LNCaP clone FGC (cell line): Measurements from ENCODE around the gene OAF.
A peak's percentile ranks its signal among the peaks of the same experiment; 100 is the strongest.

Source experiments
- DNase-seq: peaks from one replicate; pipeline ENCODE4 v3.0.0-alpha.2; 2011; ENCODE audit warnings: low read depth
- H3K4me3 ChIP-seq: 2 replicates; pipeline ENCODE4 v1.5.1; 2011; ENCODE audit warnings: mild to moderate bottlenecking, low read depth, low read length, control low read depth
- TF ChIP-seq, protein P1 (sequence below): IDR thresholded peaks from 2 replicates; pipeline ENCODE4 v1.5.1; 2012; ENCODE audit warnings: mild to moderate bottlenecking; ENCODE audit not compliant: control insufficient read depth, insufficient read depth; ENCODE audit errors: extremely low read depth

The OAF gene

DNA sequence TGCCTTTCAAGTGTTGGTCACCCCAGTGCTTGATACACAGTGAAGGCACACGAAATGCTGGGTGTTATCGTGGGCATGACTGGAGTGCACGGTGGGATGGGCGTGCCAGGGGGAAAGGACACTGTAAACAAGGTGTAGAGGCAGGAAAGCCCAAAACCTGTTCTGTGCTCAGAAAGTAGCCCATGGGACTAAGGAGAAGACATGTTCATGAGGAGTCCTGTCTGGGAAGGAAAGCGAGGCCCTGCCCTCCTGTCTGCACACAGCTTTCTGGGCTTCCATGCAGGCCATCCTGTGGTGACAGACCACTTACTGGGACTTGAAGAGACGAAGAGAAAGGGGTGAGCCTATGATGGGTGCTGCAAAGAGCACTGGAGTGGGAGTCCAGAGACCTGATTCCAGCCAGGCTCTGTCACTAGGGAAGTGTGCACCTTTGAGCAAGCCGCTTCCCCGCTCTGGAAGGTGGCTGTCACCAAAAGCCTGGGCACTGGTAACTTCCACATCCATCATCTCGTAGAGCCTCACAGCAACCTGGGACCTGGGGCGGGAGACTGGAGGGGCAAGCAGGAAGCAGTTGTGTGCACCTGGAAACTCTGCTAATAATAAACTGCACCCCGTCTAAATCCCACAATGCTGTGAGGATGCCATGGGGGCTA lies 28.3 kb downstream of the OAF start:
- H3K4me3 ChIP-seq: no peak overlapping the region
- no peak for DNase-seq
- TF ChIP-seq, protein P1, sequence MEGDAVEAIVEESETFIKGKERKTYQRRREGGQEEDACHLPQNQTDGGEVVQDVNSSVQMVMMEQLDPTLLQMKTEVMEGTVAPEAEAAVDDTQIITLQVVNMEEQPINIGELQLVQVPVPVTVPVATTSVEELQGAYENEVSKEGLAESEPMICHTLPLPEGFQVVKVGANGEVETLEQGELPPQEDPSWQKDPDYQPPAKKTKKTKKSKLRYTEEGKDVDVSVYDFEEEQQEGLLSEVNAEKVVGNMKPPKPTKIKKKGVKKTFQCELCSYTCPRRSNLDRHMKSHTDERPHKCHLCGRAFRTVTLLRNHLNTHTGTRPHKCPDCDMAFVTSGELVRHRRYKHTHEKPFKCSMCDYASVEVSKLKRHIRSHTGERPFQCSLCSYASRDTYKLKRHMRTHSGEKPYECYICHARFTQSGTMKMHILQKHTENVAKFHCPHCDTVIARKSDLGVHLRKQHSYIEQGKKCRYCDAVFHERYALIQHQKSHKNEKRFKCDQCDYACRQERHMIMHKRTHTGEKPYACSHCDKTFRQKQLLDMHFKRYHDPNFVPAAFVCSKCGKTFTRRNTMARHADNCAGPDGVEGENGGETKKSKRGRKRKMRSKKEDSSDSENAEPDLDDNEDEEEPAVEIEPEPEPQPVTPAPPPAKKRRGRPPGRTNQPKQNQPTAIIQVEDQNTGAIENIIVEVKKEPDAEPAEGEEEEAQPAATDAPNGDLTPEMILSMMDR: no peak

DNA sequence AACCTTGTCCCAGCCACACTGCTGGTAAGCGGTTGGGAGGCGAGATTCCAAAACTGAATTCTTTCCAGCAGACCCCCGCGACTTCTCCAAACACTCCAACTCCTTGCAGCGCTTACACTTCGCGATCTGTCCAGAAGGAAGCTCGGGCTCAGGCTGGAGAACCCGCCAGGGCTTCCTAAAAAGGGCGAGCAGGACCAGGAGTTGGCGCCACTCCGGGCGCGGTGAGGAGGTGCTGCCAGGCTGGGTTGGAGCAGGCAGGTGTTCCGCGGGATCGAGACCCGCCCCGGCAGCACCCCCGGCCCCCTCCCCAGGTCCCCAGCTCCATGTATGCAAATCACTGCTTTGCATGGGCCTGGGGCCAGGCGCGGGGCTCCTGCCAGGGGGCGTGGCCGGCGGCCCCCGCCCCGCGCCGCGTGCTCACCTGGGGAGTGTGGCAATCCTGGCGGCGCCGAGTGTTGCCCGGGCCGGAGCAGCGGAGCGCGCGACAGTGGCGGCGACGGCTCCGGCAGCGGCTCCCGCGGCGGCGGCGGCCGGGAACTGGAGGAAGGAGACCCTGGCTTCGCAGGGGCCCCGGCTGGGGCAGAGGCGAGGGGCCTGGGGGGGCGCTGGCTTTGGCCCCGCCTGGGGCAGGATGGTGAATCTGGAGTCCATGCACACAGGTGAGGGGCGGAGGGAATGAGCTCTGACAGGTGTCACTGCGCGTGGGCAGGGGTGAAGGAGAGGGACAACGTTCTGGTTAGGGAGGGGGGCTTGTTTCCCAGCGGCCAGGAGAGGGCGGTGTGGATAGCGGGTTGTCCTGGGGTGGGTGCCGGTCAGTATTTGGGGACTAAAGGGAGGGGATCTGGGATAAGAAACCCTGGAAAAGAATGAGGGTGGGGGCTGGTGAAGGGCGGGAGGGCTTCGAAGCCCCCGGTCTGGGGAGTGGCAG lies 29.1 kb downstream of the OAF start, which contains the start of gene POU2F3:
Gene POU2F3, plus strand, starts transcription at position 428 of the 928 bp plus-strand sequence. Its CDS starts 204 bp downstream, at position 632.
- DNase-seq: no peak
- H3K4me3 ChIP-seq: no peak within 1 kb of the TSS
- TF ChIP-seq, protein P1: 0 out of 2 replicates have a peak, but pooled peaks have one; percentile 6

DNA sequence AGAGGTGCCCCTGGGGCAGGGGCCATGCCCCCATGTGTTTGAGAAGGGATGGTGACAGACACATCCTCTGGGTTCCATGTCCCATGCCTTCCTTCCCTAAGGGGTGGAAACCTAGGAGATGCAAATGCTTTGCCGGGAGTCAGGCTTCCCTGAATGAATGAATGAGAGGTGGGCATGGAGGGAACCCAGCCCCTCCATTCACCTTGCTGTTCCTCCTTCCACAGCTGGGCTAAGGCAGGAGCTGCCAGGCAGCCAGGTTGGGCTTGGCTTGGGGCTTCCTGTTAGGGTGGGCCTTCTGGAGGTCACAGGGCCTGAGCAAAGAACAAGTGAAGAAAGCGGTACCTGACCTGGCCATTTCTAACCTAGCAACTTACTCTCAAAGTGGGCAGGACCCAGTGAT lies 30.0 kb downstream of the OAF start:
- TF ChIP-seq, protein P1: no peak
- no peak for DNase-seq
- H3K4me3 ChIP-seq: no peak overlapping the region

DNA sequence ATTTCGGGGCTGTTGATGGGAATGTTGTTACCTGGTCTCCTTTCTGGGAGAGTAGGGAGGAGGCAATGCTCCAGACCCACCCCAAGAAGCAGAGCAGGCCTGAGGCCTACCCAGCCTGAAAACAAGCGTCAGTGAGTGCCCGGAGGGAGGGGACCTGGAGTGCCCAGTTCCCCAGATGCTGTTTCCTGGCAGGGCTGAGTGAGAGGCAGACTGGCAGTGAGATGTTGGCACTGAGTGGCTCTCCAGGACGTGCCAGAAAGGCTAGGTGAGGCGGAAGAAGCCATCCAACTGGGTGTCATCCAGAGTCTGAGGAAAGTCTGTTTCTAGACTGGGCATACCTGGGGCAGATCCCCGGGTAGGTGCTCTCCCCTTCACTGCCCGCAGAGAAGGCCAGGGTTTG lies 30.4 kb downstream of the OAF start:
- H3K4me3 ChIP-seq: no peak overlapping the region
- peak; percentile 78 for DNase-seq
- TF ChIP-seq, protein P1: no peak

DNA sequence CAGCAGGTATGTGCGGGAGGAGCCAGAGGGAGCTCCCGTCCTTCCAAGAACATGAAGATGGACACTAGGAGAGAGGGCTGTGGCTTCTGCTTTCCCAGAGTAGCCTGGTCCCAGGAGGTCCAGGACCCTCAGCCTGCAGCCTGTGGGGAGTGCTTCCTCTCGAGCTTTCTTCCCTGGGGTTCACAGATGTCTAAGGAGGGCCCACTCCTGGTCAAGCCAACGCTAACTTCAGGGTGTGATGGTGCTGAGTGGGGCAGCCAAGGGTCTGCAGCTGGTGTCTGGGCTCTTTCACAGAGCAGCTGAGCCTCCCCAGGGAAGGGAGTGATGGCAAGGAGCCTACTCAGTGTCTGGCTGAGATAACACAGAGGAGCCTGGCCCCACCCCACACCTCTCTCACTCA lies 32.4 kb downstream of the OAF start:
- no peak for DNase-seq
- H3K4me3 ChIP-seq: no peak overlapping the region
- TF ChIP-seq, protein P1: no peak

DNA sequence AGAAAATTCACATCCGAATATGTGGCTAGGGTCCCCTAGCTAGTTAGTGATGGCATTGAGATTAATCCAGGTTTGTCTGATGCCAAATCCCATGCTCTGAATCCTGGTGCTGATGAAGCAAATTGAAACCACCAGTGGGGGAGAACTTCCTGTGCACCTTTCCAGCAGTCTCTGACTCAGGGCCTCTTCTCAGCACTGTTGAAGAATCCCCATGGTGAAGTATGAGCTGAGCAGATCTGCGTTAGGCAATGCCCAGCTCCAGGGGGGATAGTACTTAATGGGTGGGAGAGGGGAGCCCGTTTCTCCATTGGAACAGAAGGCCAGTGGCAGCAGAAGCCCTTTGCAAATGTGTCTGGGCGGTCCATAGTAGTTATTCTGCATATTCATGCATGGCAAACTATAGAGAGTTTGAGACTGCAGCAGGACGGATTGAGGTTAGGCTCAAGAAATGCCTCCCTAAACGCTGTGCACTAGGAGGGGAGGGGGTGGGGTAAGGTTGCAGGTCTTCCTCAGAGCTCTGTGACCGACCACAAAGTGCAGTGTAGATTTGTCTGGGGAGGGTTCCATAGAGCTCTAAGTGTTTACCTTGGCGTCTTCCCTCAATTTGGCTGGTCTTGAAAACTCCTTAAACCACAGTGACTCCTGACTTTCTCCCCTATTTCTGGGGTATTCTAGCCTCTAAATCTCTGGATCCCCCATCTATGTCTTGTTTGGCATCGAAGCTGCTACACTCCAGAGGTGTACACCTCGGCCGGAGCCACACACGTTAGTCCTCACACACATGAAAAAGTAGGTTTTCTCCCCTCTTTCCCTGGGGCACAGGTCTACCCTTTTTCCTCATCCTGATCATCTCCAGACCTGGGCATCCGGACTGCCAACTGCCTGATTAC lies 33.9 kb downstream of the OAF start:
- TF ChIP-seq, protein P1: no peak
- no peak for DNase-seq
- H3K4me3 ChIP-seq: no peak overlapping the region
